Subcutaneous adipose tissue (tissue), 4 donors: ENCODE results near the gene ZNF619. TPM values are rescaled to one million over a fixed set of nuclear protein-coding genes. Genes with fewer than 3 reads are reported as not detected.

Experiments
- total RNA-seq, 4 donors: library from RNA; depleted of rRNA; stranded (reverse); fragments of >200 nt; gene quantifications; one replicate each; pipeline ENCODE4 v1.1.0, GENCODE V29; 2016
- TF ChIP-seq, protein P1 (sequence below): fragments of 450-650 bp; IDR thresholded peaks from one replicate; pipeline ENCODE4 v1.5.1; 2016; ENCODE audit warnings: low read depth, mild to moderate bottlenecking, control low read depth, antibody characterized with exemption, moderate library complexity

Gene ZNF619
- total RNA-seq, 4 donors from 2014 or later, result 6.2 to 8.6 (median 7.4) TPM

DNA sequence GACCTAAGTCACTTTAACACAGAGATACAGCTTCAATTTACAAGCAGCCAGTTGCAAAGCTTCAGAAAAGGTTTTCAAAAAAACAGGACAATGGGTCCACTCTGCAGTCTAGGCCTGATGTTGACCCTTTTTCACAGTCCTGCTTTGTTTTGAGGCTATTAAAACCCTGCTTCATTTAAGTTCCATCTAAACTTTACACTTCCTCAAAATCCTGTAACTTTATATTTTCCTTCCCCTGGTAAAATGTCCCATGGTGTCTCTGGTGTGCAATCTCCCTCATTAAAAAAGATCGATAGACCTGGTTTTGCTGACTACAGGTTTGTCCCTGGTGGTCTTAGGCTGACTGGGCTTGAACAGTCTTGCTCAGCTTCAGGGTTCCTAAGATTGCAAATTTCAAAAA, 24.9 kb upstream of the ZNF619 start:
- TF ChIP-seq, protein P1, sequence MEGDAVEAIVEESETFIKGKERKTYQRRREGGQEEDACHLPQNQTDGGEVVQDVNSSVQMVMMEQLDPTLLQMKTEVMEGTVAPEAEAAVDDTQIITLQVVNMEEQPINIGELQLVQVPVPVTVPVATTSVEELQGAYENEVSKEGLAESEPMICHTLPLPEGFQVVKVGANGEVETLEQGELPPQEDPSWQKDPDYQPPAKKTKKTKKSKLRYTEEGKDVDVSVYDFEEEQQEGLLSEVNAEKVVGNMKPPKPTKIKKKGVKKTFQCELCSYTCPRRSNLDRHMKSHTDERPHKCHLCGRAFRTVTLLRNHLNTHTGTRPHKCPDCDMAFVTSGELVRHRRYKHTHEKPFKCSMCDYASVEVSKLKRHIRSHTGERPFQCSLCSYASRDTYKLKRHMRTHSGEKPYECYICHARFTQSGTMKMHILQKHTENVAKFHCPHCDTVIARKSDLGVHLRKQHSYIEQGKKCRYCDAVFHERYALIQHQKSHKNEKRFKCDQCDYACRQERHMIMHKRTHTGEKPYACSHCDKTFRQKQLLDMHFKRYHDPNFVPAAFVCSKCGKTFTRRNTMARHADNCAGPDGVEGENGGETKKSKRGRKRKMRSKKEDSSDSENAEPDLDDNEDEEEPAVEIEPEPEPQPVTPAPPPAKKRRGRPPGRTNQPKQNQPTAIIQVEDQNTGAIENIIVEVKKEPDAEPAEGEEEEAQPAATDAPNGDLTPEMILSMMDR, result no peak

DNA sequence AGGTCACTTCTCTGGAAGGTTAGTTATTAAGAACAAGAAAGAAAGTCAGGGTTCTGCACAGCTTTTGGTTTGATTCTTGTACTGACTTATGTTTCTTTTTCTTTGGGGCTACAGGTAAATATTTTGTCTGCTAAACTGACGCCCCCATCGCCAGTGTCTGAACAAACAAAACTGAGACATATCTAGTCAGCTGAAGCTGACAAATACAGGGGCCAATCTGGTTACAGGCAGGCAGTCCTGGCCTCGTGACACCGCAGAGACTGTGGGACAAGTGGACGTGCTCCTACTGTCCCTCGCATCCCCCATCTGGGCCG, 24.4 kb upstream of the ZNF619 start:
- TF ChIP-seq, protein P1, result no peak

DNA sequence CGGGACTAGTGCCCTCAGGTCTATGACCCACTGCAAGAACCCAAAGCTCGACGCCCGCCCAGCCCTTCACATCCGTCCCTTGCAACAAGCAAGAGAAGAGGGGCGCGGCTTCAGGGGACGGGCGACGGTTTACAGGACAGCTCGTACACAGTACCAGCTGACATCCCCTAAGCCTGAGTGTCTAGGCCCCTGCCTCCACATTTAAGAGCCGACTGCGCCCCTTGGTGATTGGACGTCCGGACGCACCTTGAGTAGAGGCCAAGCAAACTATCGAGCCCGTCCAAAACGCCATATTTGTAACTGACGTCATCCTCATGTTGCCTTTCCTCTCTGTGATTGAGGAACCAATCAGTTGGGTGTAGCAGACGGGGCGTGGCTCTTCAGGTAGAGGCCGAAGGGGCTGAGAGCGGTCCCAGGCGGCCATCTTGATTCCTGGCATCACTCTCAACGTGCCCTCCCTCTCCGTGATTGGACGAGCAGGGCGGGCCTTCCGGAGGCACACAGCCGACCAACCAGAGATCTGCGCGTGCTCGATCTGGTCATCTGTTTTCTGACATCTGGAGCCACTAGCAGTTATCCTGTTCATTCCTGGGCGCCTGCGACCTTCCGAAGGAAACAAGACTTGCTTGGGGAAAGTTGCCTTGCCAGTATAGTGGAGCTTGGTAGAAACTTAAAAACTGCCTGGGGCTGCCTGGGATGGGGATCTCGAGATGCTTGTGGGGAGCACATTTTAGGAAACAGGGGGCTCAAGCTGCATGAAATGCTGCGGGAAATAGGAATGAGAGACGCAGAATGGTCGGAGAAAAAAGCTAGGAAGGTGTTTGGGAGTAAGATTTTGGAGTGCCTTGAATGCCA, 23.8 kb upstream of the ZNF619 start:
- TF ChIP-seq, protein P1, result no peak

DNA sequence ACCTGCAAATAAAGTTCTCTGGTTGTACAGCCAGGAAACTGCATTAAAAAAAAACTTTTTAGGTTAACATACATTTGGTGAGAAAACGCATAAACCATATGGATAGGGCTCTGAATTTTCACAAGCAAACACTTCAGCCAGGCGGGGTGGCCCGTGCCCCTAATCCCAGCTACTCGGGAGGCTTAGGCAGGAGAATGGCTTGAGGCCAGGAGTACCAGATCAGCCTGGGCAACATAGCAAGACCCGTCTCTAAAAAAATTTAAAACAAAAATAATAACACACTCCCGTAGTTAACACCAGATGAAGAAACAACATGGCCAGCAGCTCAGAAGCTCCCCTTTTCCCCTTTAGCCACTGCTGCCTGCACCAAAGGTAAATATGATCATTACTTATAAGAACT, 23.0 kb upstream of the ZNF619 start:
- TF ChIP-seq, protein P1, result no peak

DNA sequence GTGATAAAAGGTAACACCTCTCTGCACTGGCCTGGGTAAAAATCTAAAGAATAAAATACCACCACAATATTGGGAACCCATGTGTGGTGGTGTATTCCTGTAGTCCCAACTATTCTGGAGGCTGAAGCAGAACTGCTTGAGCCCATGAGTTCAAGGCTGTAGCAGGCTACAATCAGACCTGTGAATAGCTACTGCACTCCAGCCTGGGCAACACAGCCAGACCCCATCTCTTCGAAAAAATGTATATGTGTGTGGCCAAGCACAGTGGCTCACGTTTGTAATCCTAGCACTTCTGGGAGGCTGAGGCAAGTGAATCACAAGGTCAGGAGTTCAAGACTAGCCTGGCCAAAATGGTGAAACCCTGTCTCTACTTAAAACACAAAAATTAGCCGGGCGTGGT, 21.6 kb upstream of the ZNF619 start:
- TF ChIP-seq, protein P1, result no peak

DNA sequence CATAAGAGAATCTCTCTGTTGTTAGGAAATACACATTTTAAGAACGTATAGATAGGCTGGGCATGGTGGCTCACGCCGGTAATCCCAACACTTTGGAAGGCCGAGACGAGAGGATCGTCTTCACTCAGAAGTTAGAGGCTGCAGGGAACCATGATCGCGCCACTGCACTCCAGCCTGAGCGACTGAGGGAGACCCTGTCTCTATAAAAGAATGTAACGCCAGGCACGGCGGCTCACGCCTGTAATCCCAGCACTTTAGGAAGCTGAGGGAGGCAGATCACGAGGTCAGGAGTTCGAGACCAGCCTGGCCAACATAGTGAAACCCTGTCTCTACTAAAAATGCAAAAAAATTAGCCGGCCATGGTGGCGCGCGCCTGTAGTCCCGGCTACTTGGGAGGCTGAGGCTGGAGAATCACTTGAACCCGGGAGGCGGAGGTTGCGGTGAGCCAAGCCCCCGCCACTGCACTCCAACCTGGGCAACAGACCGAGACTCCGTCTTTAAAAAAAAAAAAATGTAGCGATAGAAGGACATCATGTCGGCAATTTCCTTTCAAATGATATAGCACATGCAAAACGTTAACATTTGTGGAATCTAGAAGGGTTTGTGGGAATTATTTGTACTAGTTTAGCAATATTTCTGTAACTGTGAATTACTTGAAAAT, 20.5 kb upstream of the ZNF619 start:
- TF ChIP-seq, protein P1, result no peak

DNA sequence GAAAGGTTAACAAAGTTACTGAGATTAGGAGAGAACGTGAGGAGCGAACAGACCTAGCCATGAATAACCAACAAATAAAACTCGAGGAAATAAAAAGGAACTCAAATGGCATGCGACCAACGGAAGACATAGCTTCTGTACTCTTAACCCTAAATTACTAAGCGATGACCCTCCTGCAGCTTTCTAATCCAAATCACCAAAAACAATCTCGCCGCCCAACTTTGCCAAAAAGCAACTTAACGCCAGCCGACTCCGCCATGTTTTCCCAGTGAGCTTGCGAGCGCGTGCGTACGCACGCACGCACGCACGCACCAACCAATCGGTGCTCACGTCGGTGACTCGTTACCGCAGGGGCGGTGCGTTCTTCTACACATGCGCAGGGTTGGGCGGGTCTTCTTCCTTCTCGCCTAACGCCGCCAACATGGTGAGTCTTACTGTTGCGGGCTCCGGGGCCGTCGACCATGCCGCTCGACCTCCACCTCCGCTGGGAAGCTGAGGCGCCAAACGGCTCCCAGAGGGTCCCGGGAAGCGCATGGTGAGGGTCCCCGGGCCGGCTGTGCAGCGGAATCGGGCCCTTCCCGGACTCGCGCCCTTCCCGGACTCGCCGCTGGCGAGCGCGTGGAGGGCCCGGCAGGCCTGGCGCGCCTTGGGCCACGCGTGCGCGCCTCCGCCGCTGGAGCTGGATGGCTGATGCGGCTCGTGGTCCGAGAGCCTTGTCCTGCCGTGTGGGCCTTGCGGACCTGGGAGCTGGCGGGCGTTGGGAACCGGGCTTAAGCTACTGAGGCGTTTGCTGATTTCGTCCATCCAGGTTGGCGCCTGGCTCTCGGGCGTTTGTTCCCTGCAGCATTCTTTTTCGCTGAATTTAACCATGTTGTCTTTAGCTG, 19.7 kb upstream of the ZNF619 start, which contains the start of gene RPL14:
TSS of gene RPL14 (plus strand) at position 400 of the 884 bp plus-strand sequence. CDS start at position 533, 133 bp downstream.
- TF ChIP-seq, protein P1, result no peak
